ENCODE results near the gene MARCOL.
A peak's percentile ranks its signal among the peaks of the same experiment; 100 is the strongest.

DNA sequence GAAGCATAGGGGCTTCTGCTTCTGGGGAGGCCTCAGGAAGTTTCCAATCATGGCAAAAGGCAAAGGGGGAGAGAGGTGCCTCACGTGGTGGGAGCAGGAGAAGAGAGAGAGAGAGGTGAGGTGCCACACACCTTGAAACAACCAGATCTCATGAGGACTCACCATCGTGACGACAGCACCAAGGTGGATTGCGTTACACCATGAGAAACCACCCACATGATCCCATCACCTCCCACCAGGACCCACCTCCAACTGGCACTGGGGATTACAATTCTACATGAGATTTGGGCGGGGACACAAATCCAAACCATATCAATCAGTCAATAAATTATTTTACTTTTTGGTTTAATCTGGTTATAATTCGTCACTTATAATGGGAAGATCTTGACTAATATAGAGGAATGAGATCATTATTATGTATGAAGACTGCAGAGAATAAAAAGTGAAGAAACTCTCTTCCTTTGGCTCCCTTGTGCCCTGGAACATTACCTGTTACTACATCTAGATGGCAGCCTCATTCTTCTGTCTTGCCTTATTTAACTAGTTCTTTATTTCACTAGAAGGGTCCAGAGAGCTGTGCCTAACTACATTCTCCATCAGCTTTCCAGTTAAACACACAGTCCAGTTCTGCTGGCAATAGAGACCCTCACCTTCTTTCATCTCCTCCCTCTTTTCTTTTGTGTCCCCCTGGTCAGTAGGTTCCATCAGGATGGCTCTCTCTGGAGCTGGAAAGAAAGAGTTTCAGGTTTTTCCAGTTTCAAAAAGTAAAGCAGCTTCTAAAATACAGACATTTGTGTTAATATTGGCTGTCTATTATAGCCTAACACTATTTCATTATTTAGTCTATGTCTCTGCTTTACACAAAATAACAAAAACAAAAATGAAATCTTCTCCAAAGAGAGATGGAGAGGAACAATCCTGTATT, 52.2 kb downstream of the MARCOL start:
- no peak for TF ChIP-seq EP300 (IDR thresholded peaks at IDR 0.05; ENCODE audit: borderline replicate concordance in 1 of 2, low read depth in 1 of 2, low read length in 1 of 2)
- no peak for TF ChIP-seq MEF2A (IDR thresholded peaks at IDR 0.05; ENCODE audit: borderline replicate concordance, low read depth)
- TF ChIP-seq, protein P1, sequence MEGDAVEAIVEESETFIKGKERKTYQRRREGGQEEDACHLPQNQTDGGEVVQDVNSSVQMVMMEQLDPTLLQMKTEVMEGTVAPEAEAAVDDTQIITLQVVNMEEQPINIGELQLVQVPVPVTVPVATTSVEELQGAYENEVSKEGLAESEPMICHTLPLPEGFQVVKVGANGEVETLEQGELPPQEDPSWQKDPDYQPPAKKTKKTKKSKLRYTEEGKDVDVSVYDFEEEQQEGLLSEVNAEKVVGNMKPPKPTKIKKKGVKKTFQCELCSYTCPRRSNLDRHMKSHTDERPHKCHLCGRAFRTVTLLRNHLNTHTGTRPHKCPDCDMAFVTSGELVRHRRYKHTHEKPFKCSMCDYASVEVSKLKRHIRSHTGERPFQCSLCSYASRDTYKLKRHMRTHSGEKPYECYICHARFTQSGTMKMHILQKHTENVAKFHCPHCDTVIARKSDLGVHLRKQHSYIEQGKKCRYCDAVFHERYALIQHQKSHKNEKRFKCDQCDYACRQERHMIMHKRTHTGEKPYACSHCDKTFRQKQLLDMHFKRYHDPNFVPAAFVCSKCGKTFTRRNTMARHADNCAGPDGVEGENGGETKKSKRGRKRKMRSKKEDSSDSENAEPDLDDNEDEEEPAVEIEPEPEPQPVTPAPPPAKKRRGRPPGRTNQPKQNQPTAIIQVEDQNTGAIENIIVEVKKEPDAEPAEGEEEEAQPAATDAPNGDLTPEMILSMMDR (IDR thresholded peaks at IDR 0.05), result peak; percentile 54
- TF ChIP-seq CHD2 (IDR thresholded peaks at IDR 0.05; ENCODE audit: low read length, partially characterized antibody), result no peak
- no peak for TF ChIP-seq GABPA (IDR thresholded peaks at IDR 0.05; ENCODE audit: low read depth)
- no peak for TF ChIP-seq EZH2phosphoT487 (IDR thresholded peaks at IDR 0.05; ENCODE audit: borderline replicate concordance, low read depth)
- no peak for TF ChIP-seq SIN3A (IDR thresholded peaks at IDR 0.05; ENCODE audit: borderline replicate concordance, low read depth, low read length)
- no peak for TF ChIP-seq POLR2AphosphoS5 (IDR thresholded peaks at IDR 0.05; ENCODE audit: low read depth, low read length)
- no peak for TF ChIP-seq PBX3 (IDR thresholded peaks at IDR 0.05)
- TF ChIP-seq USF2 (IDR thresholded peaks at IDR 0.05; ENCODE audit: borderline replicate concordance, low read depth, low read length), result no peak
- no peak for TF ChIP-seq YY1 (IDR thresholded peaks at IDR 0.05; ENCODE audit: low read depth)
- TF ChIP-seq MXI1 (IDR thresholded peaks at IDR 0.05; ENCODE audit: low read depth, low read length), result no peak
- no peak for TF ChIP-seq TCF12 (IDR thresholded peaks at IDR 0.05)
- no peak for TF ChIP-seq RCOR1 (IDR thresholded peaks at IDR 0.05; ENCODE audit: low read length)
